Bronchial epithelial cell (primary cell): ENCODE measurements around the gene PRKG1. TPM values are rescaled to one million over a fixed set of nuclear protein-coding genes. Genes with fewer than 3 reads are reported as not detected.

Source experiments
- DNase-seq: peaks from one replicate; pipeline ENCODE4 v3.0.0-alpha.2; 2010; ENCODE audit warnings: low read depth
- FAIRE-seq: peaks from 2 replicates; lab custom pipeline; 2011; peaks lifted over from hg19 to GRCh38; lab: Jason Lieb, UNC
- H3K27me3 ChIP-seq: 2 replicates; pipeline ENCODE4 v1.5.1; 2011; ENCODE audit warnings: low read length; ENCODE audit not compliant: control insufficient read depth, insufficient read depth
- H3K36me3 ChIP-seq: 2 replicates; pipeline ENCODE4 v1.5.1; 2011; ENCODE audit warnings: low read length; ENCODE audit not compliant: control insufficient read depth, insufficient read depth
- H3K4me3 ChIP-seq: 2 replicates; pipeline ENCODE4 v1.5.1; 2011; ENCODE audit warnings: mild to moderate bottlenecking, low read depth, low read length, control low read depth
- CTCF ChIP-seq: IDR thresholded peaks from 2 replicates; pipeline ENCODE4 v1.5.1; 2011; ENCODE audit warnings: mild to moderate bottlenecking, moderate library complexity, low read length, control low read depth, inconsistent platforms; ENCODE audit not compliant: insufficient read depth, severe bottlenecking
- total RNA-seq: library from RNA; depleted of rRNA; stranded (reverse); fragments of >200 nt; gene quantifications from 2 replicates; pipeline ENCODE4 v1.2.1, GENCODE V29; 2014

The PRKG1 gene
- total RNA-seq, 1 donor from 2014 or later = 0.26 TPM

- no peak for DNase-seq
- H3K36me3 ChIP-seq = no peaks in the 10 kb centered on the region
- H3K4me3 ChIP-seq = no peak overlapping the region
- TF ChIP-seq CTCF = no peak
- no peak for FAIRE-seq
- no peaks in the 10 kb centered on the region for H3K27me3 ChIP-seq
These were observed 966.2 kb downstream of the PRKG1 start for GRCh38 chr10:52040486-52040885.

- FAIRE-seq (no peak), DNase-seq (no peak)
- H3K4me3 ChIP-seq = no peak overlapping the region
- no peak for TF ChIP-seq CTCF
- no peaks in the 10 kb centered on the region for H3K36me3 ChIP-seq
- H3K27me3 ChIP-seq = no peaks in the 10 kb centered on the region
These were observed 969.5 kb downstream of the PRKG1 start for GRCh38 chr10:52043811-52044210.

- TF ChIP-seq CTCF = no peak
- FAIRE-seq = no peak
These were observed 973.8 kb downstream of the PRKG1 start for GRCh38 chr10:52048051-52048450.

GRCh38 chr10:52050429-52051047, 976.3 kb downstream of the PRKG1 start:
- H3K36me3 ChIP-seq = no peaks in the 10 kb centered on the region
- FAIRE-seq (no peak), DNase-seq (peak; percentile 9)
- H3K4me3 ChIP-seq = no peak overlapping the region
- H3K27me3 ChIP-seq = no peaks in the 10 kb centered on the region
- TF ChIP-seq CTCF = no peak

More at GRCh38 chr10:52048051-52048450, 973.8 kb downstream of the PRKG1 start:
- no peaks in the 10 kb centered on the region for H3K36me3 ChIP-seq
- H3K27me3 ChIP-seq = no peaks in the 10 kb centered on the region
- no peak overlapping the region for H3K4me3 ChIP-seq
- DNase-seq = no peak

- Histone ChIP-seq H3K4me3 (no peak overlapping the region), H3K36me3 (no peaks in the 10 kb centered on the region), H3K27me3 (no peaks in the 10 kb centered on the region)
- no peak for FAIRE-seq
- DNase-seq = no peak
- no peak for TF ChIP-seq CTCF
These were observed 979.2 kb downstream of the PRKG1 start for GRCh38 chr10:52053497-52053896.

GRCh38 chr10:52056291-52056690, 982.0 kb downstream of the PRKG1 start:
- Histone ChIP-seq H3K27me3 (no peaks in the 10 kb centered on the region), H3K4me3 (no peak overlapping the region), H3K36me3 (no peaks in the 10 kb centered on the region)
- DNase-seq (no peak), FAIRE-seq (no peak)
- no peak for TF ChIP-seq CTCF
